Stimulated activated CD8-positive, alpha-beta memory T cell treated with anti-CD3 and anti-CD28 coated beads, Interleukin-15, amount 100 ng/mL, for 1 hour (primary cell): ENCODE results near the gene CDC42BPB.

Source experiments
- DNase-seq: peaks from one replicate; pipeline ENCODE4 v3.0.0-alpha.2; 2020; ENCODE audit warnings: low read depth

The CDC42BPB gene

GRCh38 chr14:103095210-103095778, 37.9 kb upstream of the CDC42BPB start:
- no peak for DNase-seq

GRCh38 chr14:103094406-103095209, 37.3 kb upstream of the CDC42BPB start, which contains the start of gene EXOC3L4:
Gene EXOC3L4, plus strand, starts transcription at chr14:103094725. Its CDS starts 5,495 bp downstream, at chr14:103100220.
- no peak for DNase-seq

- no peak for DNase-seq
Observed at GRCh38 chr14:103093856-103094405, 36.6 kb upstream of the CDC42BPB start.

- DNase-seq, result no peak
Observed at GRCh38 chr14:103091883-103092222, 34.5 kb upstream of the CDC42BPB start.

- peak; percentile 56 for DNase-seq
Observed at GRCh38 chr14:103091041-103091882, 33.9 kb upstream of the CDC42BPB start.

GRCh38 chr14:103090481-103091020, 33.2 kb upstream of the CDC42BPB start:
- no peak for DNase-seq

- no peak for DNase-seq
Observed at GRCh38 chr14:103089386-103090335, 32.3 kb upstream of the CDC42BPB start.

- DNase-seq, result no peak
Observed at GRCh38 chr14:103088921-103089320, 31.6 kb upstream of the CDC42BPB start.

- no peak for DNase-seq
Observed at GRCh38 chr14:103087343-103087835, 30.0 kb upstream of the CDC42BPB start.

GRCh38 chr14:103086771-103087342, 29.5 kb upstream of the CDC42BPB start:
- no peak for DNase-seq

GRCh38 chr14:103085106-103086091, 28.1 kb upstream of the CDC42BPB start:
- DNase-seq, result no peak

GRCh38 chr14:103084021-103084919, 26.9 kb upstream of the CDC42BPB start, which contains the start of gene LBHD2:
Gene LBHD2, plus strand, starts transcription at chr14:103084210. Its CDS starts 1,803 bp downstream, at chr14:103086013.
- DNase-seq, result no peak

- DNase-seq, result no peak
Observed at GRCh38 chr14:103081951-103082350, 24.6 kb upstream of the CDC42BPB start.

GRCh38 chr14:103078860-103079587, 21.7 kb upstream of the CDC42BPB start:
- no peak for DNase-seq

- peak; percentile 45 for DNase-seq
Observed at GRCh38 chr14:103078420-103078749, 21.0 kb upstream of the CDC42BPB start.

GRCh38 chr14:103074729-103075367, 17.5 kb upstream of the CDC42BPB start:
- no peak for DNase-seq
